ENCODE measurements around the gene STRN.

The STRN gene

GRCh38 chr2:36869606-36870005 lies 96.7 kb downstream of the STRN start:
- DNase-seq: no peak
- Histone ChIP-seq H3K27me3 (replicated peaks in 2 of 5; ENCODE audit: control insufficient read depth in 4 of 5, insufficient read depth in 5 of 5, low read length in 4 of 5) (no peaks in the 10 kb centered on the region), H3K36me3 (ENCODE audit: control insufficient read depth in 4 of 4, insufficient read depth in 4 of 4, low read length in 3 of 4) (peaks cover 17 to 47% (median 28%) of the 10 kb centered on the region in 4 experiments), H3K27ac (ENCODE audit: insufficient read depth in 1 of 2, low read depth in 1 of 2, low read length in 2 of 2, poor library complexity in 1 of 2, severe bottlenecking in 2 of 2) (no peak overlapping the region), H3K4me3 (ENCODE audit: control insufficient read depth in 1 of 7, extremely low read depth in 1 of 7, insufficient read depth in 4 of 7, low read depth in 2 of 7, low read length in 6 of 7) (no peak overlapping the region), H3K4me1 (ENCODE audit: control extremely low read depth in 1 of 4, control insufficient read depth in 4 of 4, insufficient read depth in 4 of 4, low read length in 3 of 4) (no peaks in the 10 kb centered on the region), H3K9me3 (ENCODE audit: control extremely low read depth in 1 of 5, control insufficient read depth in 4 of 5, insufficient read depth in 2 of 5, low read depth in 1 of 5, low read length in 4 of 5) (peaks cover 0 to 4% (median 2%) of the 10 kb centered on the region in 5 experiments)
- CTCF ChIA-PET: no interaction called here
- POLR2A ChIA-PET: no interaction called here
- no CpG with 5 or more reads among the region's 3 CpGs for WGBS (ENCODE audit: insufficient coverage)

GRCh38 chr2:36861896-36862295 lies 104.4 kb downstream of the STRN start:
- Histone ChIP-seq H3K4me3 (ENCODE audit: control insufficient read depth in 1 of 7, extremely low read depth in 1 of 7, insufficient read depth in 4 of 7, low read depth in 2 of 7, low read length in 6 of 7) (no peak overlapping the region), H3K27me3 (replicated peaks in 2 of 5; ENCODE audit: control insufficient read depth in 4 of 5, insufficient read depth in 5 of 5, low read length in 4 of 5) (no peaks in the 10 kb centered on the region), H3K4me1 (ENCODE audit: control extremely low read depth in 1 of 4, control insufficient read depth in 4 of 4, insufficient read depth in 4 of 4, low read length in 3 of 4) (no peaks in the 10 kb centered on the region), H3K27ac (ENCODE audit: insufficient read depth in 1 of 2, low read depth in 1 of 2, low read length in 2 of 2, poor library complexity in 1 of 2, severe bottlenecking in 2 of 2) (no peak overlapping the region), H3K9me3 (ENCODE audit: control extremely low read depth in 1 of 5, control insufficient read depth in 4 of 5, insufficient read depth in 2 of 5, low read depth in 1 of 5, low read length in 4 of 5) (no peaks in the 10 kb centered on the region), H3K36me3 (ENCODE audit: control insufficient read depth in 4 of 4, insufficient read depth in 4 of 4, low read length in 3 of 4) (peaks cover 4 to 34% (median 21%) of the 10 kb centered on the region in 4 experiments)
- DNase-seq: no peak
- ChIA-PET POLR2A (no interaction called here), CTCF (no interaction called here)
- no CpG with 5 or more reads among the region's 2 CpGs for WGBS (ENCODE audit: insufficient coverage)

DNA sequence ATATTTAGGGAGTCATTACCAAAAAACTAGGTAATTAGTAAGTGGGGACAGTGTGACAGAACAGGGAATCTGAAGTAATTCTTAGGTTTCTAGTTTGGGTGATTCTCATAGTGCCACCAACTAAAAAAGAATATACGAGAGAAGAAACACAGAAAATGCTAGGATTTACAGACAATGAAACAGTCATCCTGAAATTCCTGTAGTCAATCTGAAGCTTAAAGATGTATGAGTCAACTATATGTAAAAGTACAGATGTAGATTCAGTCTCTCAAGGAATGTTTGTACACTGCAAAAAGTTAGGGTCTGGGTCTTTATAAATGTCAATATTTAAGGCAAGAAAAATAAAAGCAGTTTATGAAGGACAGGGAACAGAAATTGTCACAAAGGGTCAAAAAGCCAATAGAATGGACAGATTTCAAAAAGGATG lies 107.0 kb downstream of the STRN start:
- peaks cover 8 to 30% (median 15%) of the 10 kb centered on the region in 4 experiments for H3K36me3 ChIP-seq (ENCODE audit: control insufficient read depth in 4 of 4, insufficient read depth in 4 of 4, low read length in 3 of 4)
- no peak overlapping the region for H3K4me3 ChIP-seq (ENCODE audit: control insufficient read depth in 1 of 7, extremely low read depth in 1 of 7, insufficient read depth in 4 of 7, low read depth in 2 of 7, low read length in 6 of 7)
- H3K27ac ChIP-seq (ENCODE audit: insufficient read depth in 1 of 2, low read depth in 1 of 2, low read length in 2 of 2, poor library complexity in 1 of 2, severe bottlenecking in 2 of 2): no peak overlapping the region
- H3K4me1 ChIP-seq (ENCODE audit: control extremely low read depth in 1 of 4, control insufficient read depth in 4 of 4, insufficient read depth in 4 of 4, low read length in 3 of 4): no peaks in the 10 kb centered on the region
- CTCF ChIA-PET: no interaction called here
- POLR2A ChIA-PET: no interaction called here
- H3K27me3 ChIP-seq (replicated peaks in 2 of 5; ENCODE audit: control insufficient read depth in 4 of 5, insufficient read depth in 5 of 5, low read length in 4 of 5): no peaks in the 10 kb centered on the region
- 100% methylated on average over 1 of the region's 1 CpG for WGBS (ENCODE audit: insufficient coverage)
- H3K9me3 ChIP-seq (ENCODE audit: control extremely low read depth in 1 of 5, control insufficient read depth in 4 of 5, insufficient read depth in 2 of 5, low read depth in 1 of 5, low read length in 4 of 5): no peaks in the 10 kb centered on the region
- DNase-seq: no peak

GRCh38 chr2:36858551-36859365 lies 107.6 kb downstream of the STRN start:
- ChIA-PET CTCF (no interaction called here), POLR2A (no interaction called here)
- DNase-seq: no peak
- no peak overlapping the region for H3K4me3 ChIP-seq (ENCODE audit: control insufficient read depth in 1 of 7, extremely low read depth in 1 of 7, insufficient read depth in 4 of 7, low read depth in 2 of 7, low read length in 6 of 7)
- H3K36me3 ChIP-seq (ENCODE audit: control insufficient read depth in 4 of 4, insufficient read depth in 4 of 4, low read length in 3 of 4): peaks cover 10 to 28% (median 14%) of the 10 kb centered on the region in 4 experiments
- H3K4me1 ChIP-seq (ENCODE audit: control extremely low read depth in 1 of 4, control insufficient read depth in 4 of 4, insufficient read depth in 4 of 4, low read length in 3 of 4): no peaks in the 10 kb centered on the region
- H3K27ac ChIP-seq (ENCODE audit: insufficient read depth in 1 of 2, low read depth in 1 of 2, low read length in 2 of 2, poor library complexity in 1 of 2, severe bottlenecking in 2 of 2): no peak overlapping the region
- no peaks in the 10 kb centered on the region for H3K27me3 ChIP-seq (replicated peaks in 2 of 5; ENCODE audit: control insufficient read depth in 4 of 5, insufficient read depth in 5 of 5, low read length in 4 of 5)
- H3K9me3 ChIP-seq (ENCODE audit: control extremely low read depth in 1 of 5, control insufficient read depth in 4 of 5, insufficient read depth in 2 of 5, low read depth in 1 of 5, low read length in 4 of 5): no peaks in the 10 kb centered on the region

DNA sequence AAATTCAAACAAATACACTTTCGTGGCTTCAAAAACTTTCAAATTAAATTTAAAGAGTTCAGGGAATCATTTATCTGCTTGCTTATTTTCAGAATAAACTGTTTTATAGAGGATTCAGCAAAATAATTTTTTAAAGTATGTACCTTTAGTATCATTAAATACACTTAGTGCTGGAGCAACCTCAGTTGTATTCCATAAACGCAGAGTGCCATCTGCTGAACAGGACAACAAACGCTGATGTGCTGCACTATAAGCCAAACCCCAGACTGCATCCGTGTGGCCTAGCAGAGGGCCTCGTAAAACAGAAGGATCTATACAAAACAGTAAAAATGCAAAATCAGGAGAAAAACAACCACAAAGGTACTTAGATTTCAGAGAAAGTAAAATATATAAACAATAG lies 108.6 kb downstream of the STRN start:
- H3K9me3 ChIP-seq (ENCODE audit: control extremely low read depth in 1 of 5, control insufficient read depth in 4 of 5, insufficient read depth in 2 of 5, low read depth in 1 of 5, low read length in 4 of 5): no peaks in the 10 kb centered on the region
- no peak for DNase-seq
- H3K36me3 ChIP-seq (ENCODE audit: control insufficient read depth in 4 of 4, insufficient read depth in 4 of 4, low read length in 3 of 4): peaks cover 10 to 30% (median 15%) of the 10 kb centered on the region in 4 experiments
- no peak overlapping the region for H3K27ac ChIP-seq (ENCODE audit: insufficient read depth in 1 of 2, low read depth in 1 of 2, low read length in 2 of 2, poor library complexity in 1 of 2, severe bottlenecking in 2 of 2)
- no peaks in the 10 kb centered on the region for H3K27me3 ChIP-seq (replicated peaks in 2 of 5; ENCODE audit: control insufficient read depth in 4 of 5, insufficient read depth in 5 of 5, low read length in 4 of 5)
- ChIA-PET POLR2A (no interaction called here), CTCF (no interaction called here)
- no CpG with 5 or more reads among the region's 5 CpGs for WGBS (ENCODE audit: insufficient coverage)
- H3K4me1 ChIP-seq (ENCODE audit: control extremely low read depth in 1 of 4, control insufficient read depth in 4 of 4, insufficient read depth in 4 of 4, low read length in 3 of 4): no peaks in the 10 kb centered on the region
- no peak overlapping the region for H3K4me3 ChIP-seq (ENCODE audit: control insufficient read depth in 1 of 7, extremely low read depth in 1 of 7, insufficient read depth in 4 of 7, low read depth in 2 of 7, low read length in 6 of 7)

DNA sequence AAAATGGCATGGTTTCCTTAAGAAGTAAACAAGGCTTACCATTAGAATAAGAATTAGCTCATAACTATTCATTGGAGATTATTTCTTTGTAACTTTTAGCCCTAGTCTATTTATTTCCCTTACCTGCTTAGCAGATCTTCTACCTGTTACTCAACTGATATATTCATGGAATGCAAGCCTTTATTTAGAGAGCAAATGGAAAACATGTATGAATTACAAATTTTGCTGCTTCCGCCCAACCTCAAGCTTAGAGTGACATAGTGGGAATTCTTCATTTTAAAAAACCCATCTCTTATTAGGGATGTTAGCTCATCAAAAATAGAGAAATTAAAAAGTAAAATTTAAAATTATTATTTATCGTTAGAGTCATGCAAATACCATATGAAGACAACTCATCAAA lies 110.9 kb downstream of the STRN start:
- Histone ChIP-seq H3K4me3 (ENCODE audit: control insufficient read depth in 1 of 7, extremely low read depth in 1 of 7, insufficient read depth in 4 of 7, low read depth in 2 of 7, low read length in 6 of 7) (no peak overlapping the region), H3K9me3 (ENCODE audit: control extremely low read depth in 1 of 5, control insufficient read depth in 4 of 5, insufficient read depth in 2 of 5, low read depth in 1 of 5, low read length in 4 of 5) (no peaks in the 10 kb centered on the region), H3K27ac (ENCODE audit: insufficient read depth in 1 of 2, low read depth in 1 of 2, low read length in 2 of 2, poor library complexity in 1 of 2, severe bottlenecking in 2 of 2) (no peak overlapping the region), H3K4me1 (ENCODE audit: control extremely low read depth in 1 of 4, control insufficient read depth in 4 of 4, insufficient read depth in 4 of 4, low read length in 3 of 4) (no peaks in the 10 kb centered on the region), H3K36me3 (ENCODE audit: control insufficient read depth in 4 of 4, insufficient read depth in 4 of 4, low read length in 3 of 4) (peaks cover 10 to 34% (median 17%) of the 10 kb centered on the region in 4 experiments), H3K27me3 (replicated peaks in 2 of 5; ENCODE audit: control insufficient read depth in 4 of 5, insufficient read depth in 5 of 5, low read length in 4 of 5) (no peaks in the 10 kb centered on the region)
- ChIA-PET POLR2A (no interaction called here), CTCF (no interaction called here)
- WGBS (ENCODE audit: insufficient coverage): no CpG with 5 or more reads among the region's 2 CpGs
- no peak for DNase-seq

DNA sequence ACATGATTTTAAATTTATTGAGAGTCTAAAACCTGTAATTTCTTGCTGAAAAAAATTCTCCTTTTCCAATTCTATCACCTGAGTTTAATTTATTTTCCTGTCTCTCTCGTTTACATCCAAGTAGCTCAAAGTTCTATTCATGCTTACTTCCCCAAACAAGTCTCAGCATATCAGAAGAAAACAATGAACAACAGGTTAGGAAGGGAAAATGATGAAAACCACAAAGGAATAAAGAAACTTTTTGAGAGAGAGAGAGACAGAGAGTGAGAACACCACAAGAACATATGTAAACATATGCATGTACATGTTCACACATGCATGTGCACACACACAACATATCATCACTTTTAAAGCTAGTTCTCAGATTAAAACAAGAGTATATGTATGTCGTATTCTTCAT lies 112.1 kb downstream of the STRN start:
- ChIA-PET CTCF (interaction anchor here (1.2 kb wide), 1 partner anchor 17 kb away, joined by 3 read pairs; no protein-coding TSS in a partner anchor), POLR2A (no interaction called here)
- Histone ChIP-seq H3K36me3 (ENCODE audit: control insufficient read depth in 4 of 4, insufficient read depth in 4 of 4, low read length in 3 of 4) (peaks cover 10 to 41% (median 26%) of the 10 kb centered on the region in 4 experiments), H3K4me1 (ENCODE audit: control extremely low read depth in 1 of 4, control insufficient read depth in 4 of 4, insufficient read depth in 4 of 4, low read length in 3 of 4) (no peaks in the 10 kb centered on the region), H3K27ac (ENCODE audit: insufficient read depth in 1 of 2, low read depth in 1 of 2, low read length in 2 of 2, poor library complexity in 1 of 2, severe bottlenecking in 2 of 2) (no peak overlapping the region), H3K4me3 (ENCODE audit: control insufficient read depth in 1 of 7, extremely low read depth in 1 of 7, insufficient read depth in 4 of 7, low read depth in 2 of 7, low read length in 6 of 7) (no peak overlapping the region), H3K9me3 (ENCODE audit: control extremely low read depth in 1 of 5, control insufficient read depth in 4 of 5, insufficient read depth in 2 of 5, low read depth in 1 of 5, low read length in 4 of 5) (no peaks in the 10 kb centered on the region), H3K27me3 (replicated peaks in 2 of 5; ENCODE audit: control insufficient read depth in 4 of 5, insufficient read depth in 5 of 5, low read length in 4 of 5) (no peaks in the 10 kb centered on the region)
- WGBS (ENCODE audit: insufficient coverage): no CpG with 5 or more reads among the region's 2 CpGs
- no peak for DNase-seq
